HG03354 (cell line): ENCODE measurements around the gene NDUFAF8.
A peak's percentile ranks its signal among the peaks of the same experiment; 100 is the strongest.

ENCODE experiments used
- ATAC-seq: cut with Tn5 transposase; IDR thresholded peaks from one replicate; pipeline ENCODE4 v1.9.1; 2021; ENCODE audit warnings: mild to moderate bottlenecking; ENCODE audit not compliant: unreplicated experiment, poor library complexity, severe bottlenecking

NDUFAF8 gene

GRCh38 chr17:81238815-81239713 is at the start of gene NDUFAF8, which contains the start of gene TEPSIN:
Gene NDUFAF8, plus strand, starts transcription at chr17:81239318. Its CDS starts 46 bp downstream, at chr17:81239364.
Gene TEPSIN, minus strand, starts transcription at chr17:81239055. Its CDS starts 22 bp downstream, at chr17:81239033.
- peak; percentile 91 for ATAC-seq

GRCh38 chr17:81189670-81190530 is 49.2 kb upstream of the NDUFAF8 start:
- ATAC-seq, result no peak

GRCh38 chr17:81190591-81190990 is 48.5 kb upstream of the NDUFAF8 start:
- no peak for ATAC-seq

GRCh38 chr17:81191116-81191515 is 48.0 kb upstream of the NDUFAF8 start:
- no peak for ATAC-seq

GRCh38 chr17:81191646-81192045 is 47.5 kb upstream of the NDUFAF8 start:
- ATAC-seq, result no peak

GRCh38 chr17:81192386-81193050 is 46.6 kb upstream of the NDUFAF8 start:
- ATAC-seq, result no peak

GRCh38 chr17:81193051-81193410 is 46.1 kb upstream of the NDUFAF8 start:
- no peak for ATAC-seq

- no peak for ATAC-seq
Observed at GRCh38 chr17:81193470-81194224, 45.5 kb upstream of the NDUFAF8 start.

GRCh38 chr17:81194225-81194760 is 44.8 kb upstream of the NDUFAF8 start:
- no peak for ATAC-seq

GRCh38 chr17:81194941-81195901 is 43.9 kb upstream of the NDUFAF8 start:
- ATAC-seq, result no peak

- ATAC-seq, result no peak
Observed at GRCh38 chr17:81195941-81196495, 43.1 kb upstream of the NDUFAF8 start.

GRCh38 chr17:81196505-81197408 is 42.4 kb upstream of the NDUFAF8 start:
- no peak for ATAC-seq

- no peak for ATAC-seq
Observed at GRCh38 chr17:81197409-81197795, 41.7 kb upstream of the NDUFAF8 start.

GRCh38 chr17:81197831-81198490 is 41.2 kb upstream of the NDUFAF8 start:
- no peak for ATAC-seq

GRCh38 chr17:81198826-81199481 is 40.2 kb upstream of the NDUFAF8 start:
- ATAC-seq, result no peak

GRCh38 chr17:81199482-81199830 is 39.7 kb upstream of the NDUFAF8 start:
- ATAC-seq, result no peak
